Right lobe of liver (tissue), 6 donors: ENCODE results near the gene LRRC51. TPM values are rescaled to one million over a fixed set of nuclear protein-coding genes. Genes with fewer than 3 reads are reported as not detected.

Experiments
- ATAC-seq, 4 donors: fragments of 200-7000 bp; cut with Tn5 transposase; one replicate each; pipeline ENCODE4 v1.9.1; 2020; ENCODE audit warnings: mild to moderate bottlenecking in 4 of 4, moderate library complexity in 4 of 4
- DNase-seq, 3 donors: peaks; one replicate each; pipeline ENCODE4 v3.0.0-alpha.2; 2020
- H3K27ac ChIP-seq, 3 donors: fragments of 200-600 bp; one replicate each; pipeline ENCODE4 v1.8.0; 2022
- H3K27me3 ChIP-seq, 2 donors: fragments of 200-600 bp; one replicate each; pipeline ENCODE4 v1.8.0; 2022
- H3K36me3 ChIP-seq, 4 donors: fragments of 200-600 bp; sonication (generic) in 1 of 4; one replicate each; pipeline versions ENCODE4 v1.5.1 to v1.8.0; 2017 to 2022; ENCODE audit warnings: control low read depth in 1 of 4
- H3K4me1 ChIP-seq, 4 donors: fragments of 200-600 bp; sonication (generic) in 1 of 4; one replicate each; pipeline versions ENCODE4 v1.5.1 to v1.8.0; 2017 to 2022; ENCODE audit warnings: control low read depth in 1 of 4
- H3K4me3 ChIP-seq, 3 donors: fragments of 200-600 bp; one replicate each; pipeline ENCODE4 v1.8.0; 2022
- H3K9me3 ChIP-seq, 4 donors: fragments of 200-600 bp; sonication (generic) in 1 of 4; one replicate each; pipeline versions ENCODE4 v1.5.1 to v1.8.0; 2017 to 2022; ENCODE audit warnings: control low read depth in 1 of 4
- POLR2A ChIP-seq: fragments of 450-650 bp; IDR thresholded peaks from one replicate; pipeline ENCODE4 v1.6.1; 2017; ENCODE audit warnings: antibody characterized with exemption, mild to moderate bottlenecking
- WGBS: methylation state at CpG from one replicate; pipeline ENCODE4 v1.1.6; 2018; ENCODE audit warnings: low coverage, low lambda C conversion rate; ENCODE audit not compliant: insufficient coverage; ENCODE audit errors: missing lambda C conversion rate; 5-methylcytosine and 5-hydroxymethylcytosine counted together
- intact Hi-C, 2 donors: fragments of 100-400 bp; cut with DNase I; formaldehyde crosslinking; loops; one replicate each; pipeline versions ENCODE4 v1.11.2 to v1.14.1; 2022
- total RNA-seq, 6 experiments: library from RNA; depleted of rRNA in 2 of 6; stranded (reverse); fragments of >200 nt in 2 of 6; fragmentation: NEBNext Ultra II Directional in 3 of 6; extraction: Animal tissue kit (Norgen Biotek cat#: 25700) in 3 of 6; gene quantifications; one replicate each; pipeline versions ENCODE4 v1.1.0 to v1.2.4, GENCODE V29; 2016 to 2023
- TF ChIP-seq, protein P1 (sequence below), 4 donors: fragments of 200-600 bp in 3 of 4; fragments of 450-650 bp in 1 of 4; IDR thresholded peaks; one replicate each; pipeline versions ENCODE4 v1.5.1 to v1.8.0; 2016 to 2022; ENCODE audit warnings: antibody characterized with exemption in 4 of 4, mild to moderate bottlenecking in 2 of 4
- donor health status: DM: no; HTN: yes; CAD: no.
- donor health status: DM: no; HTN: no; CAD: no.
- donor health status: DM: no; HTN: no; CAD: no.
- donor health status: DM: no; HTN: yes; CAD: no.
- donor health status: DM: no; HTN: yes; CAD: no.

Gene LRRC51
- total RNA-seq, 6 experiments from 2014 or later, result 3.3 to 9.0 (median 6.1) TPM

DNA sequence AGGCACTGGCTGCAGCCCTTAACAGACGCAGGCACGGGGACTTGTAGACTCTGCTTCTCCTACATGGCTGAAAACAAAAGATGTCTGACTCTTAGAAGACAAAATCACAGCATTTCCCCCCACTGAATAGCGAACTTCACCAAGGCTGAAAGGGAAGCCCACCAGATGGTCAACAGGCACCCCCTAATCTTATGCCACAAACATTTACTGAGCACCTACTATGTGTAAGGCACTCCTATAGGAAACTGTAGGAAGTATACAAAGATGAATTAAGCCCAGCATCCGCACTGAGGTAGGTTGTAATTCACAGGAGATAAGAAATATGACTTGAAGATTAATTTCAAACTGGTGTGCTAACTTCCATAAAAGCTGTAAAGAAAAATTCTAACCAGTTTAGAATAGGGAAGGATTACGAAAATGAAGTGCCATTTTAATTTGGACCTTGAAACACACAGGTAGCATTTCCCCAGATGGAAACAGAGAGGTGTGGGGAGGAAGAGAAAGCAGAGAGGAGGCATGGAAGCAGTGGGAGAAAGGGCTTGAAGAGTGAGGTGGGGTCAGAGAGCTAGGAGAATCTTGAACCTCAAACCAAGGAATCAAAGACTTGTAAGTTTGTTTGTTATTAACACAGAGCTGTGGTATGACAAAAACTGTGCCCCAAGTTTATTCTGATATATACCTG is 38.4 kb upstream of the LRRC51 start:
- TF ChIP-seq, protein P1, sequence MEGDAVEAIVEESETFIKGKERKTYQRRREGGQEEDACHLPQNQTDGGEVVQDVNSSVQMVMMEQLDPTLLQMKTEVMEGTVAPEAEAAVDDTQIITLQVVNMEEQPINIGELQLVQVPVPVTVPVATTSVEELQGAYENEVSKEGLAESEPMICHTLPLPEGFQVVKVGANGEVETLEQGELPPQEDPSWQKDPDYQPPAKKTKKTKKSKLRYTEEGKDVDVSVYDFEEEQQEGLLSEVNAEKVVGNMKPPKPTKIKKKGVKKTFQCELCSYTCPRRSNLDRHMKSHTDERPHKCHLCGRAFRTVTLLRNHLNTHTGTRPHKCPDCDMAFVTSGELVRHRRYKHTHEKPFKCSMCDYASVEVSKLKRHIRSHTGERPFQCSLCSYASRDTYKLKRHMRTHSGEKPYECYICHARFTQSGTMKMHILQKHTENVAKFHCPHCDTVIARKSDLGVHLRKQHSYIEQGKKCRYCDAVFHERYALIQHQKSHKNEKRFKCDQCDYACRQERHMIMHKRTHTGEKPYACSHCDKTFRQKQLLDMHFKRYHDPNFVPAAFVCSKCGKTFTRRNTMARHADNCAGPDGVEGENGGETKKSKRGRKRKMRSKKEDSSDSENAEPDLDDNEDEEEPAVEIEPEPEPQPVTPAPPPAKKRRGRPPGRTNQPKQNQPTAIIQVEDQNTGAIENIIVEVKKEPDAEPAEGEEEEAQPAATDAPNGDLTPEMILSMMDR (IDR thresholded peaks at IDR 0.05), result no peak
- no peak for TF ChIP-seq POLR2A
- DNase-seq, result peak in 1 of 3 donors; percentile 15
- H3K4me1 ChIP-seq, result peaks cover 1 to 39% (median 7%) of the 10 kb centered on the region in 4 donors
- H3K4me3 ChIP-seq, result peak overlapping the region; percentile 48 to 62 (median 60)
- no peaks in the 10 kb centered on the region for H3K36me3 ChIP-seq
- intact Hi-C loops, result no loop called here
- H3K27me3 ChIP-seq, result no peaks in the 10 kb centered on the region
- peak overlapping the region; percentile 87 to 96 (median 93) for H3K27ac ChIP-seq
- 27% methylated on average over 3 of the region's 5 CpGs for WGBS
- no peaks in the 10 kb centered on the region for H3K9me3 ChIP-seq
- no peak for ATAC-seq

DNA sequence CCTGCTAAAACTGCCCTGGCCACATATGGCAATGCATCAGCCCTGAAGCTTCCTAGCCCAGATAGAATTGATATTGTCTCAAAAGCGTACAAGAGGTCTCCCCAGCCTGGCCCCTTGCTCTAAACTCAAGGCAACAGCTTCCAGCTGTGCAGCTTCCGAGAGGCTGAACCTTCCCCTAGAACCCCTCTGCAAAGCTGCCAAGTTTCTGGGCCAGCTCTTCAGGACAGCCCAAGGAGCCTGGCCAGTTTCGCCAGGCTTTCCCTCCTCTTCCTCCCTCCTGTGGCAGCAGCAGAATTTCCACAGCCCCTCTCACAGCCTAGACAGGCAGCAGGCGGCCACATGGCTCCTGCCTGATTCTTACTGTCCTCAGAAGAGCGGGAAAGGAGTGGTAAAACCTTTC is 34.8 kb upstream of the LRRC51 start:
- no peaks in the 10 kb centered on the region for H3K36me3 ChIP-seq
- no peak overlapping the region for H3K27ac ChIP-seq
- H3K4me3 ChIP-seq, result no peak overlapping the region
- intact Hi-C loops, result no loop called here
- WGBS, result 83% methylated on average over 1 of the region's 5 CpGs
- no peaks in the 10 kb centered on the region for H3K27me3 ChIP-seq
- no peaks in the 10 kb centered on the region for H3K9me3 ChIP-seq
- DNase-seq (peak in 1 of 3 donors; percentile 39), ATAC-seq (no peak)
- peaks cover 0 to 11% (median 3%) of the 10 kb centered on the region in 4 donors for H3K4me1 ChIP-seq
- TF ChIP-seq POLR2A, result no peak
- TF ChIP-seq, protein P1 (IDR thresholded peaks at IDR 0.05), result no peak

DNA sequence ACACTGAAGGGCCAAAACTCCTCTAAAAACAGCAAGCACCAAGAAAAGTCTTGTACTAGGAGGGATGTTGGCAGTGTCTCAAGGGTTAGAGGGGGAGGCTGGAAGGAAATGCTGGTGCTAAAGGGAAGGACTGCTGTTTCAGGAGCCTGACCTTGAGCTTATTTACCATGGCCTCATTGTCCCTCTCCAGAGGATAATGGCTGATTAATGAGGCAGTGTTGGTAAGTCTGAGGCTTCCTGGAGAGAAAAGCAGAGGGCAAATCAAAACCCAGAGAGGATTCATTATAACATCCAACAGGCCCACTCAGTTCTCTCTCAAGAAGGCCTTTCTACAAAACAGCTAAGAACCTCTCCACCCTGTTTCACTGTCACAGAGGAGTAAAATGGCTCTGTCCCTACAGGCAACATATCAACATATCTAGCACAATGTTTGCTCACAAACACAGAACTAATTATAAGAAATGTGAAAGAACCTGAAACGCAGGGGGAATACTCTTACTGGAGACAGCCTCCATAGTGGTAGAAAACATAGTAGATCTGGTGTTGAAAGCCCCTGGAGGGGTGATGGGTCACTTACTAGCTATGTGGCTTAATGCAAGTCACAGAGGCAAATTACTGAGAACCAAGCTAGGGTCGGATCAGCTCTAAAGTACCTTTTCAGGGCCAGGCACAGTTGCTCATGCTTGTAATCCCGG is 31.7 kb upstream of the LRRC51 start:
- no peaks in the 10 kb centered on the region for H3K27me3 ChIP-seq
- TF ChIP-seq POLR2A, result no peak
- H3K9me3 ChIP-seq, result no peaks in the 10 kb centered on the region
- H3K4me1 ChIP-seq, result no peaks in the 10 kb centered on the region
- no peak overlapping the region for H3K27ac ChIP-seq
- no peak overlapping the region for H3K4me3 ChIP-seq
- ATAC-seq (peak; percentile 59 to 86 (median 71)), DNase-seq (peak in 1 of 3 donors; percentile 35)
- intact Hi-C loops, result no loop called here
- WGBS, result 79% methylated on average over 3 of the region's 3 CpGs
- H3K36me3 ChIP-seq, result no peaks in the 10 kb centered on the region

DNA sequence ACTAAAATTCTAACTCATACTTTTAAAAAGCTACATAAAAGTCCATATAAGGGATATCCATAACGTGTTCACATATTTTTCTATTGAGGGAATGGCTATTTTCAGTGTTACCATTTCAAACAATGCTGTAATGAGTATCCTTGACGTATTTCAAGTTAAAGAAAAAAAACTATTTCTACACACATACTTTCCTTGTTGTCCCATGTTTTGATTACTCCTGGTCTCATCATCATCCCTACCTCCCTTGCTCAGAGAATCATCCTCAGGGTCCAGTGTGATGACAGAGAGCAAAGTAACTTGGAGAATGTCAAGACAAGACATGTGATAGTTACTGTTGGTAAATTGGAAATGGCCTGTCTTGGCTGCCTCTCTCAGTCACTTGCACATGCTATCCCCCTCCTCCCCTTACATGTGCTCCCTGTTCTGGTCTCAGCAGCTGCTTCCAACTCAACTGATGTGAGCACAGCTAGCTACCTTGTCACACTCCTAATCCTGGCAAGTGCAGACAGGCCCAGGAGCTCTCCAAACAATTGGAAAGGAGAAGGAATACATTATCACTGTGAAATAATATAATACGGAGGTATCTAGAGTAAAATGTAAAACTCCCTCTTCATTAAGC is 22.1 kb upstream of the LRRC51 start:
- DNase-seq, result peak in 1 of 3 donors; percentile 11
- TF ChIP-seq, protein P1 (IDR thresholded peaks at IDR 0.05), result no peak
- Histone ChIP-seq H3K36me3 (no peaks in the 10 kb centered on the region), H3K4me1 (no peaks in the 10 kb centered on the region), H3K4me3 (no peak overlapping the region), H3K9me3 (no peaks in the 10 kb centered on the region), H3K27ac (no peak overlapping the region), H3K27me3 (no peaks in the 10 kb centered on the region)
- intact Hi-C loops, result no loop called here
- 85% methylated on average over 2 of the region's 3 CpGs for WGBS
- ATAC-seq, result no peak
